ENCODE results near the gene TLE3. TPM values are rescaled to one million over a fixed set of nuclear protein-coding genes. Genes with fewer than 3 reads are reported as not detected.

TLE3 gene
- total and polyA plus RNA-seq, 10 donors, result 23.7 to 141 (median 104) TPM

GRCh38 chr15:70024521-70024920 lies 73.2 kb downstream of the TLE3 start:
- intact Hi-C loops (cut with DNase I; ENCODE audit: low total_unique reads), result no loop called here
- no peak overlapping the region for H3K4me3 ChIP-seq
- H3K4me1 ChIP-seq, result peaks cover 5 to 33% (median 17%) of the 10 kb centered on the region in 6 donors
- peaks cover 0 to 16% (median 0%) of the 10 kb centered on the region in 7 donors for H3K27me3 ChIP-seq (replicated peaks in 1 of 7)
- H3K9me3 ChIP-seq, result no peaks in the 10 kb centered on the region
- peak; percentile 71 for DNase-seq
- no peaks in the 10 kb centered on the region for H3K36me3 ChIP-seq
- WGBS, 5 donors, result 82 to 93% (median 86%) methylated on average over 4 to 18 of the region's 18 CpGs
- TF ChIP-seq CTCF (IDR thresholded peaks at IDR 0.05 in 8 of 11, conservative IDR thresholded peaks at IDR 0.05 in 3 of 11) (no peak), POLR2A (IDR thresholded peaks at IDR 0.05) (no peak), POLR2AphosphoS5 (IDR thresholded peaks at IDR 0.05) (no peak)
- no peak overlapping the region for H3K27ac ChIP-seq

GRCh38 chr15:70023769-70024491 lies 73.8 kb downstream of the TLE3 start:
- intact Hi-C loops (cut with DNase I; ENCODE audit: low total_unique reads), result no loop called here
- TF ChIP-seq CTCF (IDR thresholded peaks at IDR 0.05 in 8 of 11, conservative IDR thresholded peaks at IDR 0.05 in 3 of 11) (no peak), POLR2A (IDR thresholded peaks at IDR 0.05) (no peak), POLR2AphosphoS5 (IDR thresholded peaks at IDR 0.05) (no peak)
- Histone ChIP-seq H3K27ac (peak overlapping the region in 4 of 8 donors; percentile 31 to 55 (median 54)), H3K4me1 (peaks cover 5 to 39% (median 21%) of the 10 kb centered on the region in 6 donors), H3K9me3 (no peaks in the 10 kb centered on the region), H3K4me3 (no peak overlapping the region), H3K36me3 (no peaks in the 10 kb centered on the region), H3K27me3 (replicated peaks in 1 of 7) (peaks cover 0 to 16% (median 0%) of the 10 kb centered on the region in 7 donors)
- 64 to 83% (median 70%) methylated on average over 15 to 16 of the region's 16 CpGs for WGBS, 5 donors
- peak; percentile 71 for DNase-seq

GRCh38 chr15:70023064-70023768 lies 74.5 kb downstream of the TLE3 start:
- H3K27ac ChIP-seq, result peak overlapping the region in 4 of 8 donors; percentile 31 to 55 (median 54)
- H3K27me3 ChIP-seq (replicated peaks in 1 of 7), result peaks cover 0 to 16% (median 0%) of the 10 kb centered on the region in 7 donors
- intact Hi-C loops (cut with DNase I; ENCODE audit: low total_unique reads), result no loop called here
- H3K4me3 ChIP-seq, result no peak overlapping the region
- no peaks in the 10 kb centered on the region for H3K9me3 ChIP-seq
- WGBS, 5 donors, result 62 to 71% (median 65%) methylated on average over 7 of the region's 7 CpGs
- peak; percentile 58 for DNase-seq
- H3K36me3 ChIP-seq, result no peaks in the 10 kb centered on the region
- no peak for TF ChIP-seq POLR2A (IDR thresholded peaks at IDR 0.05)
- TF ChIP-seq POLR2AphosphoS5 (IDR thresholded peaks at IDR 0.05), result peak in 1 of 3 donors; percentile 10
- H3K4me1 ChIP-seq, result peaks cover 5 to 46% (median 22%) of the 10 kb centered on the region in 6 donors

GRCh38 chr15:70020229-70020628 lies 77.5 kb downstream of the TLE3 start:
- intact Hi-C loops (cut with DNase I; ENCODE audit: low total_unique reads), result no loop called here

More at GRCh38 chr15:70020229-70020628, 77.5 kb downstream of the TLE3 start:
- Histone ChIP-seq H3K27ac (no peak overlapping the region), H3K9me3 (peaks cover 0 to 5% (median 0%) of the 10 kb centered on the region in 8 donors), H3K36me3 (no peaks in the 10 kb centered on the region), H3K4me3 (no peak overlapping the region), H3K27me3 (replicated peaks in 1 of 7) (peaks cover 0 to 20% (median 0%) of the 10 kb centered on the region in 7 donors), H3K4me1 (peaks cover 8 to 70% (median 42%) of the 10 kb centered on the region in 6 donors)
- DNase-seq, result no peak
- 77 to 92% (median 89%) methylated on average over 5 of the region's 5 CpGs for WGBS, 5 donors
- TF ChIP-seq CTCF (IDR thresholded peaks at IDR 0.05 in 8 of 11, conservative IDR thresholded peaks at IDR 0.05 in 3 of 11), result no peak
- TF ChIP-seq POLR2A (IDR thresholded peaks at IDR 0.05), result no peak
- TF ChIP-seq POLR2AphosphoS5 (IDR thresholded peaks at IDR 0.05), result no peak

All from spleen (tissue), 11 donors.